ENCODE measurements around the gene CALCA. TPM values are rescaled to one million over a fixed set of nuclear protein-coding genes. Genes with fewer than 3 reads are reported as not detected.

The CALCA gene
- total RNA-seq, 6 donors from 2014 or later: 0.61 to 1.4 TPM; not detected in 4

GRCh38 chr11:14930369-14930768, 41.8 kb downstream of the CALCA start:
- H3K9me3 ChIP-seq: peaks cover 0 to 5% (median 0%) of the 10 kb centered on the region in 4 donors
- no peak for ATAC-seq (ENCODE audit: low FRiP score in 2 of 2)
- WGBS, 2 donors: 73 to 79% methylated on average over 2 of the region's 2 CpGs

GRCh38 chr11:14927146-14927545, 45.0 kb downstream of the CALCA start:
- Histone ChIP-seq H3K27ac (no peak overlapping the region), H3K9me3 (peaks cover 0 to 5% (median 0%) of the 10 kb centered on the region in 4 donors)

More at GRCh38 chr11:14930369-14930768, 41.8 kb downstream of the CALCA start:
- DNase-seq: no peak
- Histone ChIP-seq H3K27me3 (no peaks in the 10 kb centered on the region), H3K27ac (no peak overlapping the region), H3K36me3 (no peaks in the 10 kb centered on the region), H3K4me1 (no peaks in the 10 kb centered on the region), H3K4me3 (no peak overlapping the region)
- TF ChIP-seq POLR2A (IDR thresholded peaks at IDR 0.05) (no peak), POLR2AphosphoS5 (IDR thresholded peaks at IDR 0.05) (no peak), EP300 (IDR thresholded peaks at IDR 0.05) (no peak), CTCF (IDR thresholded peaks at IDR 0.05) (no peak)

GRCh38 chr11:14924318-14924717, 47.8 kb downstream of the CALCA start:
- ATAC-seq (ENCODE audit: low FRiP score in 2 of 2) (no peak), DNase-seq (no peak)
- TF ChIP-seq POLR2AphosphoS5 (IDR thresholded peaks at IDR 0.05) (no peak), EP300 (IDR thresholded peaks at IDR 0.05) (no peak), CTCF (IDR thresholded peaks at IDR 0.05) (no peak), POLR2A (IDR thresholded peaks at IDR 0.05) (no peak)
- H3K27ac ChIP-seq: no peak overlapping the region
- no peak overlapping the region for H3K4me3 ChIP-seq
- no peaks in the 10 kb centered on the region for H3K4me1 ChIP-seq
- 84 to 92% methylated on average over 3 of the region's 3 CpGs for WGBS, 2 donors
- H3K27me3 ChIP-seq: no peaks in the 10 kb centered on the region
- peaks cover 0 to 5% (median 0%) of the 10 kb centered on the region in 4 donors for H3K9me3 ChIP-seq
- H3K36me3 ChIP-seq: no peaks in the 10 kb centered on the region

More at GRCh38 chr11:14927146-14927545, 45.0 kb downstream of the CALCA start:
- Histone ChIP-seq H3K4me3 (no peak overlapping the region), H3K27me3 (no peaks in the 10 kb centered on the region), H3K4me1 (no peaks in the 10 kb centered on the region), H3K36me3 (no peaks in the 10 kb centered on the region)
- ATAC-seq (ENCODE audit: low FRiP score in 2 of 2) (no peak), DNase-seq (no peak)
- TF ChIP-seq POLR2AphosphoS5 (IDR thresholded peaks at IDR 0.05) (no peak), CTCF (IDR thresholded peaks at IDR 0.05) (no peak), POLR2A (IDR thresholded peaks at IDR 0.05) (no peak)

Other genes starting within 250 kb of the CALCA start
- 10 to 100 TPM; 11.5 to 49.2 (median 16.5) TPM for gene CYP2R1, start 80.1 kb downstream of the CALCA start, total RNA-seq
- gene CALCB, start 101.2 kb upstream of the CALCA start, total RNA-seq: 1 to 10 TPM in 1 of 6 donors, not detected in 5; 1.0 TPM
- gene INSC, start 142.6 kb upstream of the CALCA start, total RNA-seq: 1 to 10 TPM in 2 of 6 donors, under 1 TPM in 1, not detected in 3; 0.14 to 1.7 (median 1.0) TPM

Measured in upper lobe of left lung (tissue), 6 donors.